ENCODE data around the gene C15orf39.

DNA sequence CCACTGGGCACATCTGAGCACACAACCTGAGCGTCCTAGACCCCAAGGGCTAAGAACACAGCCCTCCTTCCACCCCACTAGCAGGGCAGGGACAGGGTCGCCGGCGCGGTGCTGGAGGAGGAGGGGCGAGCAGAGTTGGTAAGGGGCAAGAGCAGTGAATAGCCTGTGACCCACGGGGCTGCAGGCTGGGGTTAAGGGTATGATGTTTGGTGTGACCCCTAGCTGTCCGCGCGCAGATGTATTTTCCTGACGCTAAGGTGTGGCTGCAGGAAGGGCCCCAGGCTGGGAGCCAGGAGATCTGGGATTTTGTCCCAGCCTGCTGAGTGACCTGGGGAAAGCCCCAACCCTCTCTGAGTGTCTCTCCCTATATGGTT, 1.3 kb upstream of the C15orf39 start:
- TF ChIP-seq CTCF (conservative IDR thresholded peaks at IDR 0.05; ENCODE audit: low read depth in 2 of 2) (no peak), CREB1 (CRISPR knock-in tag; IDR thresholded peaks at IDR 0.05; ENCODE audit: low read depth) (no peak), POLR2AphosphoS5 (IDR thresholded peaks at IDR 0.05; ENCODE audit: low read depth) (no peak), STAT1 (IDR thresholded peaks at IDR 0.05; ENCODE audit: unreplicated experiment) (no peak)
- TF ChIP-seq, protein P1, sequence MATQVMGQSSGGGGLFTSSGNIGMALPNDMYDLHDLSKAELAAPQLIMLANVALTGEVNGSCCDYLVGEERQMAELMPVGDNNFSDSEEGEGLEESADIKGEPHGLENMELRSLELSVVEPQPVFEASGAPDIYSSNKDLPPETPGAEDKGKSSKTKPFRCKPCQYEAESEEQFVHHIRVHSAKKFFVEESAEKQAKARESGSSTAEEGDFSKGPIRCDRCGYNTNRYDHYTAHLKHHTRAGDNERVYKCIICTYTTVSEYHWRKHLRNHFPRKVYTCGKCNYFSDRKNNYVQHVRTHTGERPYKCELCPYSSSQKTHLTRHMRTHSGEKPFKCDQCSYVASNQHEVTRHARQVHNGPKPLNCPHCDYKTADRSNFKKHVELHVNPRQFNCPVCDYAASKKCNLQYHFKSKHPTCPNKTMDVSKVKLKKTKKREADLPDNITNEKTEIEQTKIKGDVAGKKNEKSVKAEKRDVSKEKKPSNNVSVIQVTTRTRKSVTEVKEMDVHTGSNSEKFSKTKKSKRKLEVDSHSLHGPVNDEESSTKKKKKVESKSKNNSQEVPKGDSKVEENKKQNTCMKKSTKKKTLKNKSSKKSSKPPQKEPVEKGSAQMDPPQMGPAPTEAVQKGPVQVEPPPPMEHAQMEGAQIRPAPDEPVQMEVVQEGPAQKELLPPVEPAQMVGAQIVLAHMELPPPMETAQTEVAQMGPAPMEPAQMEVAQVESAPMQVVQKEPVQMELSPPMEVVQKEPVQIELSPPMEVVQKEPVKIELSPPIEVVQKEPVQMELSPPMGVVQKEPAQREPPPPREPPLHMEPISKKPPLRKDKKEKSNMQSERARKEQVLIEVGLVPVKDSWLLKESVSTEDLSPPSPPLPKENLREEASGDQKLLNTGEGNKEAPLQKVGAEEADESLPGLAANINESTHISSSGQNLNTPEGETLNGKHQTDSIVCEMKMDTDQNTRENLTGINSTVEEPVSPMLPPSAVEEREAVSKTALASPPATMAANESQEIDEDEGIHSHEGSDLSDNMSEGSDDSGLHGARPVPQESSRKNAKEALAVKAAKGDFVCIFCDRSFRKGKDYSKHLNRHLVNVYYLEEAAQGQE (IDR thresholded peaks at IDR 0.05; ENCODE audit: unreplicated experiment), result no peak

Data from GM23338 (cell line).